Vagina (tissue), 2 donors: ENCODE data around the gene SH3BP2.

Experiments
- POLR2AphosphoS5 ChIP-seq, 2 donors: sonication (generic); formaldehyde crosslinking; IDR thresholded peaks; one replicate each; pipeline ENCODE4 v1.9.0; 2017; ENCODE audit warnings: antibody characterized with exemption in 2 of 2, mild to moderate bottlenecking in 2 of 2, low read depth in 1 of 2; ENCODE audit not compliant: insufficient read depth in 1 of 2
- TF ChIP-seq, protein P1 (sequence below), 3 experiments: fragments of 450-650 bp in 2 of 3; fragments of 200-600 bp in 1 of 3; sonication (generic) in 1 of 3; IDR thresholded peaks; one replicate each; pipeline ENCODE4 v1.5.1; 2017 to 2019; ENCODE audit warnings: antibody characterized with exemption in 3 of 3, mild to moderate bottlenecking in 2 of 3, moderate library complexity in 2 of 3

DNA sequence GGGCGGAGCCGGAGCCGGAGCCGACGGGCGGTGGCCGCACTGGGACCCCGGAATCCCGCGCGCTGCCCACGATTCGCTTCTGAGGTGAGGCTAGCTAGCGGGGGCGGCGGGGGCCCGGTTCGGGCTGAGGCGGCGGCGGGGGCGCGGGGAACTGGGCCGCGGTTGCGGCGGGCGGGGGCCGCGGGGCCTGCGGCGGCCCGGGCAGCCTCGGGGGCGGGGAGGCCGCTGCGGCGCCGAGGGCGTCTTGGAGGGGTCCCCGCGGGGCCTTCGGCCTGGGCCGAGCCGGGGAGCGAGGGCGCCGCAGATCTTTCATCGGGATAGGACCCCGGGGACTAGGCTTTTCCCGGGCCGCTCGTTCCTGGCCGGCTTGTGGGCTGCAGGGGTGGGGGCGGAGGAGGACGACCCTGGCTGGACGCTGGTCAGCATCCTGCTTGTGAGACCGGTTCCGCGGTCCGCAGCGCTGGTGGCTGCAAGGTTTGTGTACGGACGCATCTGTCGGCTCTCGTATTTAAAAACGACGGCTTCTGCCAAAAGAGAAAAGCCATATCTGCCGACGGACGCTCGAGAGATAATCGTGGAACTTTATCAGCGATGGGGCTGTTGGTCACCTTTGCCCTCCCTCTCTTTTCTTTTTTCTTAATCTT, 51.2 kb downstream of the SH3BP2 start:
- TF ChIP-seq, protein P1, sequence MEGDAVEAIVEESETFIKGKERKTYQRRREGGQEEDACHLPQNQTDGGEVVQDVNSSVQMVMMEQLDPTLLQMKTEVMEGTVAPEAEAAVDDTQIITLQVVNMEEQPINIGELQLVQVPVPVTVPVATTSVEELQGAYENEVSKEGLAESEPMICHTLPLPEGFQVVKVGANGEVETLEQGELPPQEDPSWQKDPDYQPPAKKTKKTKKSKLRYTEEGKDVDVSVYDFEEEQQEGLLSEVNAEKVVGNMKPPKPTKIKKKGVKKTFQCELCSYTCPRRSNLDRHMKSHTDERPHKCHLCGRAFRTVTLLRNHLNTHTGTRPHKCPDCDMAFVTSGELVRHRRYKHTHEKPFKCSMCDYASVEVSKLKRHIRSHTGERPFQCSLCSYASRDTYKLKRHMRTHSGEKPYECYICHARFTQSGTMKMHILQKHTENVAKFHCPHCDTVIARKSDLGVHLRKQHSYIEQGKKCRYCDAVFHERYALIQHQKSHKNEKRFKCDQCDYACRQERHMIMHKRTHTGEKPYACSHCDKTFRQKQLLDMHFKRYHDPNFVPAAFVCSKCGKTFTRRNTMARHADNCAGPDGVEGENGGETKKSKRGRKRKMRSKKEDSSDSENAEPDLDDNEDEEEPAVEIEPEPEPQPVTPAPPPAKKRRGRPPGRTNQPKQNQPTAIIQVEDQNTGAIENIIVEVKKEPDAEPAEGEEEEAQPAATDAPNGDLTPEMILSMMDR (IDR thresholded peaks at IDR 0.05) = no peak
- TF ChIP-seq POLR2AphosphoS5 (IDR thresholded peaks at IDR 0.05; ENCODE audit: insufficient read depth in 1 of 2, low read depth in 1 of 2) = no peak
